ENCODE measurements around the gene HOXA6.

- TF ChIP-seq, protein P1, sequence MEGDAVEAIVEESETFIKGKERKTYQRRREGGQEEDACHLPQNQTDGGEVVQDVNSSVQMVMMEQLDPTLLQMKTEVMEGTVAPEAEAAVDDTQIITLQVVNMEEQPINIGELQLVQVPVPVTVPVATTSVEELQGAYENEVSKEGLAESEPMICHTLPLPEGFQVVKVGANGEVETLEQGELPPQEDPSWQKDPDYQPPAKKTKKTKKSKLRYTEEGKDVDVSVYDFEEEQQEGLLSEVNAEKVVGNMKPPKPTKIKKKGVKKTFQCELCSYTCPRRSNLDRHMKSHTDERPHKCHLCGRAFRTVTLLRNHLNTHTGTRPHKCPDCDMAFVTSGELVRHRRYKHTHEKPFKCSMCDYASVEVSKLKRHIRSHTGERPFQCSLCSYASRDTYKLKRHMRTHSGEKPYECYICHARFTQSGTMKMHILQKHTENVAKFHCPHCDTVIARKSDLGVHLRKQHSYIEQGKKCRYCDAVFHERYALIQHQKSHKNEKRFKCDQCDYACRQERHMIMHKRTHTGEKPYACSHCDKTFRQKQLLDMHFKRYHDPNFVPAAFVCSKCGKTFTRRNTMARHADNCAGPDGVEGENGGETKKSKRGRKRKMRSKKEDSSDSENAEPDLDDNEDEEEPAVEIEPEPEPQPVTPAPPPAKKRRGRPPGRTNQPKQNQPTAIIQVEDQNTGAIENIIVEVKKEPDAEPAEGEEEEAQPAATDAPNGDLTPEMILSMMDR (IDR thresholded peaks at IDR 0.05; ENCODE audit: low read depth, low read length, missing input control) = no peak
- no peak for TF ChIP-seq RAD21 (IDR thresholded peaks at IDR 0.05)
- TF ChIP-seq GABPA (IDR thresholded peaks at IDR 0.05 in 1 of 2, conservative IDR thresholded peaks at IDR 0.05 in 1 of 2) = no peak
- TF ChIP-seq NR2F2 (IDR thresholded peaks at IDR 0.05) = no peak
- TF ChIP-seq ATF3 (IDR thresholded peaks at IDR 0.05) = no peak
- TF ChIP-seq JUND (IDR thresholded peaks at IDR 0.05) = no peak
- no peak for TF ChIP-seq YY1 (IDR thresholded peaks at IDR 0.05)
- TF ChIP-seq EGR1 (IDR thresholded peaks at IDR 0.05; ENCODE audit: low read depth in 2 of 2) = no peak
- no peak for TF ChIP-seq TAF1 (conservative IDR thresholded peaks at IDR 0.05)
- no peak for TF ChIP-seq HNF4A (conservative IDR thresholded peaks at IDR 0.05)
- TF ChIP-seq ZBTB33 (IDR thresholded peaks at IDR 0.05) = no peak
- no peak for TF ChIP-seq SP1 (IDR thresholded peaks at IDR 0.05)
- TF ChIP-seq, protein P2, sequence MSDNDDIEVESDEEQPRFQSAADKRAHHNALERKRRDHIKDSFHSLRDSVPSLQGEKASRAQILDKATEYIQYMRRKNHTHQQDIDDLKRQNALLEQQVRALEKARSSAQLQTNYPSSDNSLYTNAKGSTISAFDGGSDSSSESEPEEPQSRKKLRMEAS (IDR thresholded peaks at IDR 0.05) = no peak
These were observed 45.2 kb upstream of the HOXA6 start for GRCh38 chr7:27192546-27193334.
